Nephron (organoid): ENCODE data around the gene CDKN2B-AS1.

ENCODE experiments used
- H3K27ac Mint-ChIP-seq, 3 experiments: 2 replicates each; pipeline ENCODE4 v1.8.0; 2020; ENCODE audit warnings: mixed read lengths in 3 of 3, mild to moderate bottlenecking in 2 of 3, moderate library complexity in 1 of 3
- H3K27me3 Mint-ChIP-seq: 2 replicates; pipeline ENCODE4 v1.8.0; 2021; ENCODE audit warnings: low read depth, mild to moderate bottlenecking, moderate library complexity, mixed read lengths
- H3K36me3 Mint-ChIP-seq: 2 replicates; pipeline ENCODE4 v1.8.0; 2020; ENCODE audit warnings: low read depth, mixed read lengths
- H3K4me1 Mint-ChIP-seq: 2 replicates; pipeline ENCODE4 v1.8.0; 2020; ENCODE audit warnings: mixed read lengths
- H3K4me3 Mint-ChIP-seq, 3 experiments: 2 replicates each; pipeline ENCODE4 v1.8.0; 2020; ENCODE audit warnings: mild to moderate bottlenecking in 3 of 3, mixed read lengths in 3 of 3, moderate library complexity in 2 of 3
- H3K9me3 Mint-ChIP-seq: 2 replicates; pipeline ENCODE4 v1.8.0; 2020; ENCODE audit warnings: mixed read lengths
- CTCF ChIP-seq, 3 experiments: fragments of 200-600 bp; sonication (generic); IDR thresholded peaks; one replicate each; pipeline ENCODE4 v1.5.0; 2021; ENCODE audit warnings: antibody characterized with exemption in 3 of 3; ENCODE audit not compliant: unreplicated experiment in 3 of 3

CDKN2B-AS1 gene

GRCh38 chr9:22134390-22134789 lies 139.8 kb downstream of the CDKN2B-AS1 start:
- no peak overlapping the region for H3K4me3 Mint-ChIP-seq
- H3K27me3 Mint-ChIP-seq: peaks cover 4% of the 10 kb centered on the region
- H3K4me1 Mint-ChIP-seq: no peaks in the 10 kb centered on the region
- no peak overlapping the region for H3K27ac Mint-ChIP-seq
- no peak for TF ChIP-seq CTCF (IDR thresholded peaks at IDR 0.05; ENCODE audit: unreplicated experiment in 3 of 3)
- no peaks in the 10 kb centered on the region for H3K9me3 Mint-ChIP-seq
- H3K36me3 Mint-ChIP-seq: no peaks in the 10 kb centered on the region

GRCh38 chr9:22136461-22137096 lies 142.0 kb downstream of the CDKN2B-AS1 start:
- Mint-ChIP-seq H3K9me3 (no peaks in the 10 kb centered on the region), H3K27ac (no peak overlapping the region), H3K36me3 (no peaks in the 10 kb centered on the region), H3K4me3 (no peak overlapping the region), H3K4me1 (no peaks in the 10 kb centered on the region), H3K27me3 (peaks cover 4% of the 10 kb centered on the region)
- TF ChIP-seq CTCF (IDR thresholded peaks at IDR 0.05; ENCODE audit: unreplicated experiment in 3 of 3): no peak

- Mint-ChIP-seq H3K36me3 (no peaks in the 10 kb centered on the region), H3K4me3 (no peak overlapping the region), H3K27me3 (peaks cover 4% of the 10 kb centered on the region), H3K4me1 (no peaks in the 10 kb centered on the region), H3K27ac (no peak overlapping the region), H3K9me3 (no peaks in the 10 kb centered on the region)
- no peak for TF ChIP-seq CTCF (IDR thresholded peaks at IDR 0.05; ENCODE audit: unreplicated experiment in 3 of 3)
Measured at GRCh38 chr9:22138956-22139660, 144.5 kb downstream of the CDKN2B-AS1 start.

GRCh38 chr9:22141908-22142307 lies 147.3 kb downstream of the CDKN2B-AS1 start:
- Mint-ChIP-seq H3K9me3 (no peaks in the 10 kb centered on the region), H3K36me3 (no peaks in the 10 kb centered on the region), H3K27ac (no peak overlapping the region), H3K27me3 (peaks cover 4% of the 10 kb centered on the region), H3K4me3 (no peak overlapping the region), H3K4me1 (no peaks in the 10 kb centered on the region)
- no peak for TF ChIP-seq CTCF (IDR thresholded peaks at IDR 0.05; ENCODE audit: unreplicated experiment in 3 of 3)

GRCh38 chr9:22142671-22143070 lies 148.1 kb downstream of the CDKN2B-AS1 start:
- Mint-ChIP-seq H3K9me3 (no peaks in the 10 kb centered on the region), H3K27me3 (peaks cover 4% of the 10 kb centered on the region), H3K27ac (no peak overlapping the region), H3K4me3 (no peak overlapping the region), H3K4me1 (no peaks in the 10 kb centered on the region), H3K36me3 (no peaks in the 10 kb centered on the region)
- TF ChIP-seq CTCF (IDR thresholded peaks at IDR 0.05; ENCODE audit: unreplicated experiment in 3 of 3): no peak
